Liver (tissue), 9 donors: ENCODE results near the gene GRIK2. TPM values are rescaled to one million over a fixed set of nuclear protein-coding genes. Genes with fewer than 3 reads are reported as not detected.

Source experiments
- DNase-seq: peaks from one replicate; pipeline ENCODE4 v3.0.0-alpha.2; 2017; ENCODE audit warnings: low spot score
- H3K27ac ChIP-seq, 2 donors: one replicate each; pipeline ENCODE4 v1.7.0; 2013; ENCODE audit warnings: inconsistent platforms in 2 of 2, low read length in 2 of 2, control low read depth in 1 of 2, low read depth in 1 of 2, mild to moderate bottlenecking in 1 of 2
- H3K27me3 ChIP-seq, 4 donors: one replicate each; pipeline versions ENCODE4 v1.6.1 to v1.7.0; 2013; ENCODE audit warnings: low read length in 3 of 4, inconsistent platforms in 1 of 4, mild to moderate bottlenecking in 1 of 4, moderate library complexity in 1 of 4; ENCODE audit not compliant: control insufficient read depth in 4 of 4, insufficient read depth in 4 of 4
- H3K36me3 ChIP-seq, 4 donors: one replicate each; pipeline versions ENCODE4 v1.6.1 to v1.7.0; 2013; ENCODE audit warnings: low read length in 3 of 4, mild to moderate bottlenecking in 3 of 4, low read depth in 1 of 4, moderate library complexity in 1 of 4; ENCODE audit not compliant: control insufficient read depth in 4 of 4, insufficient read depth in 3 of 4
- H3K4me1 ChIP-seq, 4 donors: one replicate each; pipeline versions ENCODE4 v1.6.1 to v1.7.0; 2013; ENCODE audit warnings: low read length in 3 of 4, mild to moderate bottlenecking in 3 of 4, moderate library complexity in 1 of 4; ENCODE audit not compliant: control insufficient read depth in 4 of 4, insufficient read depth in 4 of 4
- H3K4me3 ChIP-seq, 3 donors: one replicate each; pipeline versions ENCODE4 v1.6.1 to v1.7.0; 2013; ENCODE audit warnings: low read length in 3 of 3, control low read depth in 1 of 3, low read depth in 1 of 3, mild to moderate bottlenecking in 1 of 3
- H3K9ac ChIP-seq, 2 donors: one replicate each; pipeline ENCODE4 v1.7.0; 2013; ENCODE audit warnings: low read length in 2 of 2, mild to moderate bottlenecking in 2 of 2, moderate library complexity in 2 of 2, control low read depth in 1 of 2, low read depth in 1 of 2
- H3K9me3 ChIP-seq, 4 donors: one replicate each; pipeline versions ENCODE4 v1.6.1 to v1.7.0; 2013; ENCODE audit warnings: low read length in 3 of 4; ENCODE audit not compliant: control insufficient read depth in 4 of 4
- ATF3 ChIP-seq: IDR thresholded peaks from 2 replicates; pipeline ENCODE4 v1.6.1; 2016; ENCODE audit warnings: antibody characterized with exemption
- CTCF ChIP-seq: fragments of 150-350 bp; IDR thresholded peaks from 2 replicates; pipeline ENCODE4 v1.5.1; 2017; ENCODE audit warnings: improper control_type of control experiment, low read depth, low read length; ENCODE audit not compliant: missing input control
- EGR1 ChIP-seq, 2 donors: IDR thresholded peaks; 2 replicates each; pipeline ENCODE4 v1.6.1; 2016 to 2018; ENCODE audit warnings: antibody characterized with exemption in 2 of 2, low read depth in 2 of 2
- GABPA ChIP-seq, 2 donors: IDR thresholded peaks in 1 of 2; conservative IDR thresholded peaks in 1 of 2; 2 replicates each; pipeline ENCODE4 v1.6.1; 2016; ENCODE audit warnings: antibody characterized with exemption in 2 of 2, mild to moderate bottlenecking in 1 of 2, moderate library complexity in 1 of 2
- JUND ChIP-seq, 2 donors: IDR thresholded peaks; 2 replicates each; pipeline ENCODE4 v1.6.1; 2016; ENCODE audit warnings: antibody characterized with exemption in 2 of 2
- MAX ChIP-seq: IDR thresholded peaks from 2 replicates; pipeline ENCODE4 v1.6.1; 2016; ENCODE audit warnings: antibody characterized with exemption
- RAD21 ChIP-seq, 2 donors: IDR thresholded peaks; 2 replicates each; pipeline ENCODE4 v1.6.1; 2016; ENCODE audit warnings: antibody characterized with exemption in 2 of 2, mild to moderate bottlenecking in 2 of 2
- REST ChIP-seq: IDR thresholded peaks from 2 replicates; pipeline ENCODE4 v1.6.1; 2016; ENCODE audit warnings: antibody characterized with exemption, mild to moderate bottlenecking
- RXRA ChIP-seq, 2 donors: IDR thresholded peaks; 2 replicates each; pipeline ENCODE4 v1.6.1; 2017 to 2018; ENCODE audit warnings: antibody characterized with exemption in 2 of 2, mild to moderate bottlenecking in 1 of 2
- YY1 ChIP-seq: IDR thresholded peaks from 2 replicates; pipeline ENCODE4 v1.6.1; 2016; ENCODE audit warnings: antibody characterized with exemption, mild to moderate bottlenecking
- ZBTB33 ChIP-seq: IDR thresholded peaks from 2 replicates; pipeline ENCODE4 v1.6.1; 2016; ENCODE audit warnings: antibody characterized with exemption
- WGBS: extraction: QIAGEN DNeasy Blood & Tissue Kit; methylation state at CpG from one replicate; pipeline ENCODE4 v1.1.7; 2013; 5-methylcytosine and 5-hydroxymethylcytosine counted together
- polyA plus RNA-seq, 2 donors: library from polyadenylated mRNA; stranded (reverse) in 1 of 2; unstranded in 1 of 2; fragments of 200-250 nt in 1 of 2; fragments of >200 nt in 1 of 2; fragmentation: Nextera tagmentation in 1 of 2; extraction: Ambion mirVana in 1 of 2; gene quantifications; one replicate each; pipeline versions ENCODE4 v1.2.1 to v1.2.3, GENCODE V29; 2013 to 2015
- total RNA-seq, 2 donors: library from RNA; depleted of rRNA; stranded (reverse); fragments of >200 nt; gene quantifications; one replicate each; pipeline ENCODE4 v1.2.3, GENCODE V29; 2014
- donor health status: healthy.
- donor health status: healthy.
- donor health status: healthy.
- donor health status: healthy.
- donor health status: healthy.

GRIK2 gene
- total and polyA plus RNA-seq, 4 donors = 0.02 to 0.17 (median 0.05) TPM

GRCh38 chr6:101686653-101687052, 293.1 kb downstream of the GRIK2 start:
- TF ChIP-seq GABPA (IDR thresholded peaks at IDR 0.05 in 1 of 2, conservative IDR thresholded peaks at IDR 0.05 in 1 of 2) = no peak
- peak; percentile 17 to 75 for TF ChIP-seq RAD21 (IDR thresholded peaks at IDR 0.05)
- peak; percentile 19 for TF ChIP-seq CTCF
- TF ChIP-seq YY1 = no peak
- TF ChIP-seq JUND (IDR thresholded peaks at IDR 0.05) = no peak
- no peak for DNase-seq
- no peaks in the 10 kb centered on the region for H3K36me3 ChIP-seq
- no peak overlapping the region for H3K4me3 ChIP-seq
- H3K9ac ChIP-seq = no peak overlapping the region
- no peaks in the 10 kb centered on the region for H3K4me1 ChIP-seq
- no peak overlapping the region for H3K27ac ChIP-seq
- no peaks in the 10 kb centered on the region for H3K27me3 ChIP-seq
- H3K9me3 ChIP-seq = no peaks in the 10 kb centered on the region
- 56% methylated on average over 3 of the region's 3 CpGs for WGBS

GRCh38 chr6:101689156-101689555, 295.6 kb downstream of the GRIK2 start:
- Histone ChIP-seq H3K4me1 (no peaks in the 10 kb centered on the region), H3K9me3 (no peaks in the 10 kb centered on the region), H3K9ac (no peak overlapping the region), H3K27ac (no peak overlapping the region), H3K4me3 (no peak overlapping the region), H3K27me3 (no peaks in the 10 kb centered on the region), H3K36me3 (no peaks in the 10 kb centered on the region)
- 81% methylated on average over 1 of the region's 1 CpG for WGBS
- DNase-seq = no peak
- TF ChIP-seq JUND (IDR thresholded peaks at IDR 0.05) (no peak), EGR1 (IDR thresholded peaks at IDR 0.05; ENCODE audit: low read depth in 2 of 2) (no peak), REST (no peak), ZBTB33 (no peak), MAX (no peak), RXRA (IDR thresholded peaks at IDR 0.05) (no peak), ATF3 (no peak), CTCF (no peak)
